ENCODE data around the gene DACT3.

GRCh38 chr19:46602392-46603194 is 58.4 kb downstream of the DACT3 start:
- TF ChIP-seq CTCF (conservative IDR thresholded peaks at IDR 0.05; ENCODE audit: low read length) (no peak), EZH2phosphoT487 (IDR thresholded peaks at IDR 0.05; ENCODE audit: borderline replicate concordance) (no peak)

Measured in Loucy (cell line).